ENCODE results near the gene IL1R1. TPM values are rescaled to one million over a fixed set of nuclear protein-coding genes. Genes with fewer than 3 reads are reported as not detected.
A peak's percentile ranks its signal among the peaks of the same experiment; 100 is the strongest.

IL1R1 gene
- total and polyA plus RNA-seq, 2 of the 4 experiments (the other 2 are of a cell fraction): 6.5 to 13.8 TPM

GRCh38 chr2:102119255-102119654 is 23.3 kb upstream of the IL1R1 start:
- H2BK20ac ChIP-seq (ENCODE audit: low read depth, low read length): no peak overlapping the region
- H3K4me2 ChIP-seq (ENCODE audit: low read depth, low read length): no peak overlapping the region
- no peak overlapping the region for H3K56ac ChIP-seq (ENCODE audit: extremely low read depth, insufficient read depth, low read length)
- in situ Hi-C loops (cut with MboI; ENCODE audit: low sequenced_read_pairs): no loop called here
- ATAC-seq (ENCODE audit: low read depth) (no peak), DNase-seq (no peak)
- BruUV-seq (replicated peaks): no TSS peak
- peaks cover 2% of the 10 kb centered on the region for H3K36me3 ChIP-seq (ENCODE audit: control insufficient read depth, insufficient read depth, low read length)
- no peak overlapping the region for H4K8ac ChIP-seq (ENCODE audit: low read depth in 2 of 2, low read length in 2 of 2)
- ChIA-PET CTCF (interaction anchor here (0.6 to 1.0 kb wide), 3 partner anchors 22 to 419 kb away, joined by 3 to 4 read pairs (median 3); no protein-coding TSS in a partner anchor), POLR2A (ENCODE audit: unreplicated experiment) (interaction anchor here (0.7 kb wide), 1 partner anchor 1653 kb away, joined by 8 read pairs; no protein-coding TSS in a partner anchor)
- no peak overlapping the region for H3K23ac ChIP-seq (ENCODE audit: low read depth, low read length)
- no peaks in the 10 kb centered on the region for H3K9me3 ChIP-seq (ENCODE audit: control insufficient read depth, insufficient read depth, low read length)
- no peak overlapping the region for H3K14ac ChIP-seq (replicated peaks; ENCODE audit: low read depth, low read length)
- dilution Hi-C loops (cut with HindIII; ENCODE audit: low sequenced_read_pairs, unreplicated experiment): no loop called here
- H2AK5ac ChIP-seq (ENCODE audit: low read depth, low read length): no peak overlapping the region
- no peaks in the 10 kb centered on the region for H4K20me1 ChIP-seq (ENCODE audit: insufficient read depth, low read length)
- H3K79me1 ChIP-seq (ENCODE audit: low read depth in 1 of 2, low read length in 2 of 2): peaks cover 15 to 37% of the 10 kb centered on the region in 2 experiments; a peak in 3 of 4 replicates
- peaks cover 21% of the 10 kb centered on the region for H3K9me1 ChIP-seq (ENCODE audit: insufficient read depth, low read length)
- intact Hi-C loops (cut with micrococcal nuclease): no loop called here
- no peak for TF ChIP-seq RAD21 (IDR thresholded peaks at IDR 0.05; ENCODE audit: low read length)
- TF ChIP-seq CEBPB (IDR thresholded peaks at IDR 0.05; ENCODE audit: low read depth, low read length): peak; percentile 37; the same call in 1 of the 2 replicates
- TF ChIP-seq ELK1 (IDR thresholded peaks at IDR 0.05; ENCODE audit: borderline replicate concordance, low read depth, low read length): no peak
- no peak for TF ChIP-seq MAZ (IDR thresholded peaks at IDR 0.05; ENCODE audit: borderline replicate concordance, low read depth, low read length)
- TF ChIP-seq POLR2A (IDR thresholded peaks at IDR 0.05; ENCODE audit: low read depth, low read length): no peak
- TF ChIP-seq MXI1 (IDR thresholded peaks at IDR 0.05; ENCODE audit: borderline replicate concordance, low read depth, low read length): no peak
- TF ChIP-seq CHD1 (IDR thresholded peaks at IDR 0.05; ENCODE audit: low read depth, low read length): no peak
- no peak overlapping the region for H2BK120ac ChIP-seq (ENCODE audit: low read depth, low read length)
- no peak overlapping the region for H2AK9ac ChIP-seq (replicated peaks; ENCODE audit: low read depth, low read length, poor library complexity)
- no peaks in the 10 kb centered on the region for H3K27me3 ChIP-seq (ENCODE audit: control insufficient read depth, insufficient read depth, low read length)
- H3K27ac ChIP-seq (ENCODE audit: insufficient read depth, low read length): no peak overlapping the region
- no peak overlapping the region; the same call in 2 of the 3 replicates for H2BK15ac ChIP-seq (ENCODE audit: low read depth, low read length)
- no peak overlapping the region for H3K4ac ChIP-seq (ENCODE audit: low read depth, low read length)
- H3K9ac ChIP-seq (ENCODE audit: low read depth, low read length): no peak overlapping the region
- H2BK5ac ChIP-seq (ENCODE audit: low read depth, low read length, poor library complexity, severe bottlenecking): no peak overlapping the region
- H3K4me1 ChIP-seq (ENCODE audit: control insufficient read depth, insufficient read depth, low read length): peaks cover 27% of the 10 kb centered on the region
- WGBS, 2 experiments (ENCODE audit: extremely low coverage in 2 of 2, insufficient read length in 1 of 2): no CpG with 5 or more reads among the region's 1 CpG
- H4K91ac ChIP-seq (ENCODE audit: insufficient read depth, low read depth, low read length): no peak overlapping the region
- no peak overlapping the region for H4K5ac ChIP-seq (ENCODE audit: low read depth, low read length)
- H3K18ac ChIP-seq (ENCODE audit: low read depth, low read length): no peak overlapping the region
- no peak overlapping the region for H3K4me3 ChIP-seq (ENCODE audit: insufficient read depth, low read depth, low read length)
- no peak overlapping the region for H2AFZ ChIP-seq (replicated peaks; ENCODE audit: low read length, poor library complexity)

Measured in IMR-90 (cell line).